ENCODE data around the gene WDR82. TPM values are rescaled to one million over a fixed set of nuclear protein-coding genes. Genes with fewer than 3 reads are reported as not detected.

The WDR82 gene
- total RNA-seq, 1 donor from 2014 or later: 49.2 TPM

DNA sequence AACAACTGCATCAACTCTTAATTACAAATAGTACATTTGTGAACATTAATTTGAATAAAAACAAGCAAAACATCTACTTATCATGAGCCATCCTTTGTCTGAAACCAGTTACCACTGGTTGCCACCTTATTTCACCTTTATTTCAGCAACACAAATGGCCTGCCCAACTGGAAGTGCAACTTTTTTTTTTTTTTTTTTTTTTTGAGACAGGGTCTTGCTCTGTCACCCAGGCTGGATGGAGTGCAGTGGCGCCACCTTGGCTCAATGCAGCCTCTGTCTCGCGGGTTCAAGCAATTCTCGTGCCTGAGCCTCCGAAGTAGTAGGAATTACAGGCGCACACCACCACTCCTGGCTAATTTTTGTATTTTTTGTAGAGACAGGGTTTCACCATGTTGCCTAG, 13.1 kb downstream of the WDR82 start:
- H3K4me1 Mint-ChIP-seq: no peaks in the 10 kb centered on the region
- H3K9me3 Mint-ChIP-seq: no peaks in the 10 kb centered on the region
- Histone ChIP-seq H3F3A (ENCODE audit: low read depth) (peaks cover 3% of the 10 kb centered on the region), H4K20me1 (ENCODE audit: low read depth) (peaks cover 57% of the 10 kb centered on the region), H3K79me2 (ENCODE audit: low read depth) (peaks cover 50% of the 10 kb centered on the region), H3K4me3 (no peak overlapping the region), H3K27me3 (no peaks in the 10 kb centered on the region), H3K4me1 (no peaks in the 10 kb centered on the region), H3K9me3 (ENCODE audit: low read depth) (no peaks in the 10 kb centered on the region), H3K27ac (no peak overlapping the region), H2AFZ (replicated peaks) (no peak overlapping the region), H3K36me3 (peaks cover 32% of the 10 kb centered on the region), H3K4me2 (no peak overlapping the region), H3K9ac (no peak overlapping the region)
- H3K36me3 Mint-ChIP-seq: peaks cover 39% of the 10 kb centered on the region
- no peak for DNase-seq (ENCODE audit: low spot score)
- TF ChIP-seq EZH2 (IDR thresholded peaks at IDR 0.05) (no peak), CTCF (IDR thresholded peaks at IDR 0.05) (no peak), EZH2phosphoT487 (IDR thresholded peaks at IDR 0.05) (no peak)
- no peaks in the 10 kb centered on the region for H3K27me3 Mint-ChIP-seq (ENCODE audit: insufficient read depth, low read depth)
- no peak overlapping the region for H3K27ac Mint-ChIP-seq
- H3K4me3 Mint-ChIP-seq: no peak overlapping the region

- Mint-ChIP-seq H3K36me3 (peaks cover 45% of the 10 kb centered on the region), H3K4me3 (no peak overlapping the region), H3K27me3 (ENCODE audit: insufficient read depth, low read depth) (no peaks in the 10 kb centered on the region), H3K27ac (no peak overlapping the region), H3K4me1 (no peaks in the 10 kb centered on the region), H3K9me3 (no peaks in the 10 kb centered on the region)
- H3F3A ChIP-seq (ENCODE audit: low read depth): peaks cover 3% of the 10 kb centered on the region
- peaks cover 22% of the 10 kb centered on the region for H3K79me2 ChIP-seq (ENCODE audit: low read depth)
- H3K4me3 ChIP-seq: no peak overlapping the region
- H3K27me3 ChIP-seq: no peaks in the 10 kb centered on the region
- DNase-seq (ENCODE audit: low spot score): no peak
- H3K36me3 ChIP-seq: peaks cover 28% of the 10 kb centered on the region
- TF ChIP-seq EZH2phosphoT487 (IDR thresholded peaks at IDR 0.05): no peak
- no peak for TF ChIP-seq EZH2 (IDR thresholded peaks at IDR 0.05)
- no peak for TF ChIP-seq CTCF (IDR thresholded peaks at IDR 0.05)
- no peaks in the 10 kb centered on the region for H3K9me3 ChIP-seq (ENCODE audit: low read depth)
- H3K9ac ChIP-seq: no peak overlapping the region
- H3K4me1 ChIP-seq: no peaks in the 10 kb centered on the region
- peaks cover 34% of the 10 kb centered on the region for H4K20me1 ChIP-seq (ENCODE audit: low read depth)
- no peak overlapping the region for H2AFZ ChIP-seq (replicated peaks)
- H3K4me2 ChIP-seq: no peak overlapping the region
- H3K27ac ChIP-seq: no peak overlapping the region
Measured at GRCh38 chr3:52262447-52262846, 16.0 kb downstream of the WDR82 start.

GRCh38 chr3:52259448-52259847, 19.0 kb downstream of the WDR82 start:
- TF ChIP-seq EZH2phosphoT487 (IDR thresholded peaks at IDR 0.05): no peak
- no peak for TF ChIP-seq CTCF (IDR thresholded peaks at IDR 0.05)
- TF ChIP-seq EZH2 (IDR thresholded peaks at IDR 0.05): no peak
- Histone ChIP-seq H4K20me1 (ENCODE audit: low read depth) (peaks cover 28% of the 10 kb centered on the region), H3K36me3 (peaks cover 12% of the 10 kb centered on the region), H3K79me2 (ENCODE audit: low read depth) (peaks cover 13% of the 10 kb centered on the region), H3F3A (ENCODE audit: low read depth) (no peaks in the 10 kb centered on the region), H3K9me3 (ENCODE audit: low read depth) (no peaks in the 10 kb centered on the region), H3K4me3 (no peak overlapping the region), H3K4me2 (no peak overlapping the region), H3K4me1 (no peaks in the 10 kb centered on the region), H3K9ac (no peak overlapping the region), H3K27ac (no peak overlapping the region), H2AFZ (replicated peaks) (no peak overlapping the region), H3K27me3 (no peaks in the 10 kb centered on the region)
- no peaks in the 10 kb centered on the region for H3K4me1 Mint-ChIP-seq
- H3K27ac Mint-ChIP-seq: no peak overlapping the region
- peaks cover 55% of the 10 kb centered on the region for H3K36me3 Mint-ChIP-seq
- no peak overlapping the region for H3K4me3 Mint-ChIP-seq
- no peaks in the 10 kb centered on the region for H3K9me3 Mint-ChIP-seq
- no peak for DNase-seq (ENCODE audit: low spot score)
- peaks cover 2% of the 10 kb centered on the region for H3K27me3 Mint-ChIP-seq (ENCODE audit: insufficient read depth, low read depth)

Data from neural progenitor cell (in vitro differentiated cells).